PC-9 (cell line): ENCODE data around the gene PPP1R3D.

Source experiments
- EZH2 ChIP-seq: fragments of 200-600 bp; sonication (generic); IDR thresholded peaks from 2 replicates; pipeline ENCODE4 v1.8.0; 2017; ENCODE audit warnings: antibody characterized with exemption, low read depth
- TF ChIP-seq, protein P1 (sequence below): fragments of 200-600 bp; sonication (generic); conservative IDR thresholded peaks from 2 replicates; pipeline ENCODE4 v1.6.1; 2017; ENCODE audit warnings: mixed run types, antibody characterized with exemption, mild to moderate bottlenecking, moderate library complexity

DNA sequence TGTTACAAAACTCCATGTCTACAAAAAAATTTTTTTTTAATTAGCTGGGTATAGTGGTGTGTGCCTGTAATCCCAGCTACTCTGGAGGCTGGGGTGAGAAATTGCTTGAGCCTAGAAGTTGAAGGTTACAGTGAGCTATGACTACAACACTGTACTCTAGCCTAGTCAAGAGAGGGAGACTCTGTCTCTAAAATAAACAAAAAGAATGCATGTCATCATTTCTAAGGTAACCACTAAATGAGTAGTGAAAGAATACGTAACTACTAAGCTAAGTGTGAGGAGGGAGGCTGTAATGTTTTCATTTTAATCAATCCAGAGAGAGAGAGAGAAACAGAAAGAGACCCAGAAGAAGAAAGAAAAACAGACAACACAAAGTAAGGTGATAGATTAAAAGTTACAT, 16.6 kb downstream of the PPP1R3D start:
- TF ChIP-seq, protein P1, sequence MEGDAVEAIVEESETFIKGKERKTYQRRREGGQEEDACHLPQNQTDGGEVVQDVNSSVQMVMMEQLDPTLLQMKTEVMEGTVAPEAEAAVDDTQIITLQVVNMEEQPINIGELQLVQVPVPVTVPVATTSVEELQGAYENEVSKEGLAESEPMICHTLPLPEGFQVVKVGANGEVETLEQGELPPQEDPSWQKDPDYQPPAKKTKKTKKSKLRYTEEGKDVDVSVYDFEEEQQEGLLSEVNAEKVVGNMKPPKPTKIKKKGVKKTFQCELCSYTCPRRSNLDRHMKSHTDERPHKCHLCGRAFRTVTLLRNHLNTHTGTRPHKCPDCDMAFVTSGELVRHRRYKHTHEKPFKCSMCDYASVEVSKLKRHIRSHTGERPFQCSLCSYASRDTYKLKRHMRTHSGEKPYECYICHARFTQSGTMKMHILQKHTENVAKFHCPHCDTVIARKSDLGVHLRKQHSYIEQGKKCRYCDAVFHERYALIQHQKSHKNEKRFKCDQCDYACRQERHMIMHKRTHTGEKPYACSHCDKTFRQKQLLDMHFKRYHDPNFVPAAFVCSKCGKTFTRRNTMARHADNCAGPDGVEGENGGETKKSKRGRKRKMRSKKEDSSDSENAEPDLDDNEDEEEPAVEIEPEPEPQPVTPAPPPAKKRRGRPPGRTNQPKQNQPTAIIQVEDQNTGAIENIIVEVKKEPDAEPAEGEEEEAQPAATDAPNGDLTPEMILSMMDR = no peak
- no peak for TF ChIP-seq EZH2
